ENCODE data around the gene GRID1.

GRID1 gene

DNA sequence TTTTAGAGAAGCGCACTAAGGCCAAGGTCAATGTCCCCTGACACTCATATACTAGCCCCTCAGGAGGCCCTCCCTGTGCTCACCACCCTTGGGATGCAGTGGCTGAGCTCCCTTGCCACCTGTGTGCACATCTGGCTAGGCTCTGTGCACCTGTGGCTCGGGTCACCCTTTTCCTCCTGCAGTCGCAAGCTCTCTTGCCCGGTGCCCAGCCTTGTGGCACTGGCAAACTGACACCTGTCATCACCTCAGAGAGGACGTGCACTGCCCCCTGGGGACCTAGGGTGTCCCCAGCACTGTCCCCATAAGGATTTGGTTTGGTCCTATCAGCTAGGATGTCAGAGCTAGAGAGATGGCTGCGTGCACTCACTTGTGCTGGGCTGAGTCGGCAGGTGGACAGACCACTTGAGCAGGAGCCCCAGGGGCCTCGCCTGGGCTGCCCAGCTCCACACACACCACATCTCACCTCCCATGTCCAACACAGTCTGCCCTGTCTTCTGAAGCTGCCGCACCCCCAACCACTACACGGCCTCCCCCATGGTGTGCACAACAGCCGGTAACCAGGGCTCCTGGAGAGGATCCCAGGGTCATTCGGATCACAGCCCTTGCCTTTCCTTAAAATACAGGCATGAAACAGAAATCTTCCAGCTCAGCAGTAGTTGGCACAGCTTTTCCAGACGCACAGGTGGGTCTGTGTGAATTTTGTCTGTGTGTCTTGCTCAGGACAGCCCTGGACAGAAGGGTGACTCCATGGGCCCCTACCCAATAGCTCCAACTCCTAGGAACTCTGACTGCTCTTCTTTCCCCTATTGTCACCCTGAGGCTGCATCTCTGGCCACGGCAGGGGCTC is 111.0 kb downstream of the GRID1 start:
- Histone ChIP-seq H2BK15ac (ENCODE audit: low read depth, poor library complexity, severe bottlenecking) (no peak overlapping the region), H4K91ac (ENCODE audit: low read length) (no peak overlapping the region), H3K18ac (ENCODE audit: low read depth in 1 of 2, low read length in 2 of 2) (no peak overlapping the region), H2BK120ac (ENCODE audit: low read depth, low read length) (no peak overlapping the region), H3K4me2 (ENCODE audit: low read length, poor library complexity, severe bottlenecking) (no peak overlapping the region), H2BK5ac (ENCODE audit: low read depth, low read length, poor library complexity, severe bottlenecking) (no peak overlapping the region), H3K36me3 (ENCODE audit: control insufficient read depth in 1 of 2, insufficient read depth in 2 of 2, low read depth in 1 of 2, low read length in 2 of 2) (no peaks in the 10 kb centered on the region), H3K27me3 (ENCODE audit: control insufficient read depth in 1 of 2, insufficient read depth in 1 of 2, low read length in 2 of 2) (peaks cover 0 to 12% of the 10 kb centered on the region in 2 experiments), H4K8ac (ENCODE audit: low read length) (no peak overlapping the region), H3K14ac (ENCODE audit: low read length in 2 of 2) (no peak overlapping the region), H3K79me1 (replicated peaks; ENCODE audit: low read length, poor library complexity, severe bottlenecking) (no peaks in the 10 kb centered on the region), H3K9me3 (ENCODE audit: control insufficient read depth, low read length) (no peaks in the 10 kb centered on the region), H3K4me1 (ENCODE audit: control insufficient read depth, insufficient read depth, low read depth, low read length) (no peaks in the 10 kb centered on the region), H2BK12ac (ENCODE audit: low read length in 2 of 2) (no peak overlapping the region), H3K4me3 (ENCODE audit: insufficient read depth in 1 of 2, low read depth in 1 of 2, low read length in 2 of 2) (no peak overlapping the region), H3K23ac (ENCODE audit: low read length in 2 of 2) (no peak overlapping the region), H2AFZ (ENCODE audit: low read depth, low read length) (no peak overlapping the region), H3K27ac (ENCODE audit: low read length, poor library complexity, severe bottlenecking) (no peak overlapping the region), H3K9ac (ENCODE audit: low read length) (no peak overlapping the region), H3K4ac (ENCODE audit: low read depth in 1 of 2, low read length in 2 of 2) (no peak overlapping the region), H2AK5ac (ENCODE audit: low read length, severe bottlenecking) (no peak overlapping the region)
- DNase-seq, result no peak
- WGBS, result 63% methylated on average over 13 of the region's 14 CpGs

DNA sequence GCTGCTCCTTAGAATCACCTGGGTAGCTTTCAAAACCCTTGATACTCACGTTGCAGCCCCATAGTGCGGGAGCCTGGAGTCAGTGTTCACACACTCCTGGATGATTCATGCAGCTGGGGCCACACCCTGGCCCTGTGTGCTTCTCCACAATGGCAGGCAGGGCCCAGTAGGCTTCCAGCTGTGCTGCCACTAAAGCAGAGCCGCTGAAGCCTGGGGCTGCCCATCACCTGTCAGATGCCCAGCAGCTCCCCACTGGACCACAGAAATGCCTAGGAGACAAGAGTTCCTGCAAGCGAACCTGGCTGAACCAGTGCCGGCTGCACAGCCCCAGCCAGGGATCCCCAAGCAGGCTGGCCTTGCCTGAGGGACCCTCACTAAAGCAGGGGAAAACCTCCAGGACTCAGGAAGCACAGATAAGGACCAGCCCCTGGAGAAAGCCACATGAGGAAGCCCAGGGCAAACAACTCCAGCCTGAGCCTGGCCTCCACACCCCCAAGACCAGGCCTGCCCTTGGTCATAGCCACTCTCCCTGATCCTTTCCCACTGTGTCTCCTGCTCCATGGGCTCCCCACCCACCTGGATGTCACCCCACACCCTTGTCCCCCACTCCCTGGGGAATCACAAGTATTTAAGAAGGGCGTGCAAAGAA is 111.9 kb downstream of the GRID1 start:
- H2BK5ac ChIP-seq (ENCODE audit: low read depth, low read length, poor library complexity, severe bottlenecking), result no peak overlapping the region
- no peaks in the 10 kb centered on the region for H3K79me1 ChIP-seq (replicated peaks; ENCODE audit: low read length, poor library complexity, severe bottlenecking)
- DNase-seq, result no peak
- H2BK15ac ChIP-seq (ENCODE audit: low read depth, poor library complexity, severe bottlenecking), result no peak overlapping the region
- H2AFZ ChIP-seq (ENCODE audit: low read depth, low read length), result no peak overlapping the region
- no peak overlapping the region for H4K91ac ChIP-seq (ENCODE audit: low read length)
- H3K4me1 ChIP-seq (ENCODE audit: control insufficient read depth, insufficient read depth, low read depth, low read length), result no peaks in the 10 kb centered on the region
- no peak overlapping the region for H2AK5ac ChIP-seq (ENCODE audit: low read length, severe bottlenecking)
- H3K36me3 ChIP-seq (ENCODE audit: control insufficient read depth in 1 of 2, insufficient read depth in 2 of 2, low read depth in 1 of 2, low read length in 2 of 2), result no peaks in the 10 kb centered on the region
- no peak overlapping the region for H2BK120ac ChIP-seq (ENCODE audit: low read depth, low read length)
- H3K4ac ChIP-seq (ENCODE audit: low read depth in 1 of 2, low read length in 2 of 2), result no peak overlapping the region
- no peaks in the 10 kb centered on the region for H3K9me3 ChIP-seq (ENCODE audit: control insufficient read depth, low read length)
- no peak overlapping the region for H3K14ac ChIP-seq (ENCODE audit: low read length in 2 of 2)
- no peak overlapping the region for H3K9ac ChIP-seq (ENCODE audit: low read length)
- no peak overlapping the region for H3K4me2 ChIP-seq (ENCODE audit: low read length, poor library complexity, severe bottlenecking)
- H3K27me3 ChIP-seq (ENCODE audit: control insufficient read depth in 1 of 2, insufficient read depth in 1 of 2, low read length in 2 of 2), result peaks cover 0 to 3% of the 10 kb centered on the region in 2 experiments
- H3K18ac ChIP-seq (ENCODE audit: low read depth in 1 of 2, low read length in 2 of 2), result no peak overlapping the region
- no peak overlapping the region for H2BK12ac ChIP-seq (ENCODE audit: low read length in 2 of 2)
- H3K27ac ChIP-seq (ENCODE audit: low read length, poor library complexity, severe bottlenecking), result no peak overlapping the region
- no peak overlapping the region for H3K23ac ChIP-seq (ENCODE audit: low read length in 2 of 2)
- no peak overlapping the region for H4K8ac ChIP-seq (ENCODE audit: low read length)
- 60% methylated on average over 5 of the region's 6 CpGs for WGBS
- no peak overlapping the region for H3K4me3 ChIP-seq (ENCODE audit: insufficient read depth in 1 of 2, low read depth in 1 of 2, low read length in 2 of 2)

DNA sequence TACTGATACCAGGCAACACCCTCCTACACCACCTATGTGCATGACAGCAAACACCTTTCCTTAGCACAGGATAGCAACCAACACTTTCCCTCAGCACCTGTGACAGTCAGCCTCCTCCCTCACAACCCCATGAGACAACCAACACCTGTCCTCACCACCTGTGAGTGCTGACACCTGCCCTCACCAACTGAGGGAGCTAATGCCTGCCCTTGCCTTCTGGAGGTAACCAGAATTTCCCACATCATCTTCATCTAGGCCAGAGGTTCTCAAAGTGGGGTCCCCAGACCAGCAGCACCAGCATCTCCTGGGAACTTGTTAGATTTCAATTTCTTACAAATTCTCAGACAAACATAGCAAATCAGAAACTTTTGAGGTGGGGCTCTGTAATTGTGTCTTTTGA is 112.5 kb downstream of the GRID1 start:
- DNase-seq, result no peak
- no peak overlapping the region for H3K4ac ChIP-seq (ENCODE audit: low read depth in 1 of 2, low read length in 2 of 2)
- no peak overlapping the region for H3K14ac ChIP-seq (ENCODE audit: low read length in 2 of 2)
- H3K9me3 ChIP-seq (ENCODE audit: control insufficient read depth, low read length), result no peaks in the 10 kb centered on the region
- H3K36me3 ChIP-seq (ENCODE audit: control insufficient read depth in 1 of 2, insufficient read depth in 2 of 2, low read depth in 1 of 2, low read length in 2 of 2), result no peaks in the 10 kb centered on the region
- H3K4me3 ChIP-seq (ENCODE audit: insufficient read depth in 1 of 2, low read depth in 1 of 2, low read length in 2 of 2), result no peak overlapping the region
- H3K79me1 ChIP-seq (replicated peaks; ENCODE audit: low read length, poor library complexity, severe bottlenecking), result no peaks in the 10 kb centered on the region
- no peak overlapping the region for H2BK5ac ChIP-seq (ENCODE audit: low read depth, low read length, poor library complexity, severe bottlenecking)
- no peak overlapping the region for H3K9ac ChIP-seq (ENCODE audit: low read length)
- no peak overlapping the region for H3K23ac ChIP-seq (ENCODE audit: low read length in 2 of 2)
- no peak overlapping the region for H3K4me2 ChIP-seq (ENCODE audit: low read length, poor library complexity, severe bottlenecking)
- no peak overlapping the region for H3K18ac ChIP-seq (ENCODE audit: low read depth in 1 of 2, low read length in 2 of 2)
- no peaks in the 10 kb centered on the region for H3K4me1 ChIP-seq (ENCODE audit: control insufficient read depth, insufficient read depth, low read depth, low read length)
- H4K91ac ChIP-seq (ENCODE audit: low read length), result no peak overlapping the region
- H2BK120ac ChIP-seq (ENCODE audit: low read depth, low read length), result no peak overlapping the region
- H2BK15ac ChIP-seq (ENCODE audit: low read depth, poor library complexity, severe bottlenecking), result no peak overlapping the region
- no peak overlapping the region for H2AFZ ChIP-seq (ENCODE audit: low read depth, low read length)
- H3K27me3 ChIP-seq (ENCODE audit: control insufficient read depth in 1 of 2, insufficient read depth in 1 of 2, low read length in 2 of 2), result peaks cover 0 to 3% of the 10 kb centered on the region in 2 experiments
- no peak overlapping the region for H2AK5ac ChIP-seq (ENCODE audit: low read length, severe bottlenecking)
- no peak overlapping the region for H4K8ac ChIP-seq (ENCODE audit: low read length)
- no peak overlapping the region for H2BK12ac ChIP-seq (ENCODE audit: low read length in 2 of 2)
- no peak overlapping the region for H3K27ac ChIP-seq (ENCODE audit: low read length, poor library complexity, severe bottlenecking)

Data from mesenchymal stem cell (in vitro differentiated cells and primary cell).